GM03348 (cell line): ENCODE data around the gene S1PR1.

ENCODE experiments used
- DNase-seq: peaks from one replicate; pipeline ENCODE4 v3.0.0; 2012; ENCODE audit warnings: low spot score

S1PR1 gene

GRCh38 chr1:101280049-101280592, 43.3 kb downstream of the S1PR1 start:
- no peak for DNase-seq

GRCh38 chr1:101280942-101281654, 44.3 kb downstream of the S1PR1 start:
- DNase-seq, result no peak

GRCh38 chr1:101281751-101282150, 44.9 kb downstream of the S1PR1 start:
- DNase-seq, result no peak

GRCh38 chr1:101282314-101283038, 45.7 kb downstream of the S1PR1 start:
- no peak for DNase-seq

- DNase-seq, result no peak
Measured at GRCh38 chr1:101283443-101283842, 46.6 kb downstream of the S1PR1 start.

- no peak for DNase-seq
Measured at GRCh38 chr1:101284021-101284420, 47.2 kb downstream of the S1PR1 start.

GRCh38 chr1:101284622-101285218, 47.9 kb downstream of the S1PR1 start:
- no peak for DNase-seq

- no peak for DNase-seq
Measured at GRCh38 chr1:101285922-101286570, 49.2 kb downstream of the S1PR1 start.

- DNase-seq, result peak; percentile 76
Measured at GRCh38 chr1:101288491-101288944, 51.7 kb downstream of the S1PR1 start.

- no peak for DNase-seq
Measured at GRCh38 chr1:101290119-101290921, 53.5 kb downstream of the S1PR1 start.
